GM18511 (cell line): ENCODE measurements around the gene IGBP1.
"Not testable (repeated sequence)": the region's sequence is repeated elsewhere in the genome, so short reads cannot be mapped to it uniquely, and the experiment has no call there.

ENCODE experiments used
- ATAC-seq: cut with Tn5 transposase; IDR thresholded peaks from one replicate; pipeline ENCODE4 v1.9.1; 2021; ENCODE audit warnings: mild to moderate bottlenecking, moderate library complexity; ENCODE audit not compliant: unreplicated experiment

The IGBP1 gene

DNA sequence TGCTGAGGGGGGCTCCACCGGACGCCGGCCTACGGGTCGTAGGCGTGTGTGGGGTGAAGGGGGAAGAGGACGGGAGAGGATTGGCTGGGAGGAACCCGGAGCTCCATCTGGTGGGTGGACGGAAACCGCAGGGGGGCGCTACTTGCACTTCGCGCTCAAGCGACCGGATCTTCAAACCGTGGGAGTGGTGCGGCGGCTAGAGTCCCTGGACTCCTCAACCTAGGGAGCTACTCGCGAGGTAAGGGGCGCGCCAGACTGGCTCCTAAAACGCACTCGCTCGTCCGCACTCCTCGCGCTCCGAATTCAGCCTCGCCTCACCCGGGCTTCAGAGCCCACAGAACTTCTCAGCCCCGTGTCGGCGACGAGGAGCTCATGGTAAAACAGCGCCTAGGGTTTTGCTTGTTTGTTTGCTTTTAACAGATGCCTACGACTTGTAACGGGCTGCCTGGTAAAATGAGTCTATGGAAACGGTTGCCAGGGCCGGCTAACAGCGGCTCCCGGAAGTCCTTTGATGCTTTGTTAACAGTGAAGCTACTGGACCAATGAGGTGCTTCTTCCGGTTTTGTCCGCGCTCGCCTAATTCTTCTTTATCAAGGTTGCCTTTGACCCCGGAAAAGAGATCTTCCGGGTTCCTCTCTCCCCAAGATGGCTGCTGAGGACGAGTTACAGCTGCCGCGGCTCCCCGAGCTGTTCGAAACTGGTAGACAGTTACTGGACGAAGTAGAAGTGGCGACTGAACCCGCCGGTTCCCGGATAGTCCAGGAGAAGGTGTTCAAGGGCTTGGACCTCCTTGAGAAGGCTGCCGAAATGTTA lies at the start of gene IGBP1:
Gene IGBP1 (plus strand): TSS at position 145 of the 813 bp plus-strand sequence. CDS start 501 bp downstream, at position 646.
- ATAC-seq, result peak; percentile 88

DNA sequence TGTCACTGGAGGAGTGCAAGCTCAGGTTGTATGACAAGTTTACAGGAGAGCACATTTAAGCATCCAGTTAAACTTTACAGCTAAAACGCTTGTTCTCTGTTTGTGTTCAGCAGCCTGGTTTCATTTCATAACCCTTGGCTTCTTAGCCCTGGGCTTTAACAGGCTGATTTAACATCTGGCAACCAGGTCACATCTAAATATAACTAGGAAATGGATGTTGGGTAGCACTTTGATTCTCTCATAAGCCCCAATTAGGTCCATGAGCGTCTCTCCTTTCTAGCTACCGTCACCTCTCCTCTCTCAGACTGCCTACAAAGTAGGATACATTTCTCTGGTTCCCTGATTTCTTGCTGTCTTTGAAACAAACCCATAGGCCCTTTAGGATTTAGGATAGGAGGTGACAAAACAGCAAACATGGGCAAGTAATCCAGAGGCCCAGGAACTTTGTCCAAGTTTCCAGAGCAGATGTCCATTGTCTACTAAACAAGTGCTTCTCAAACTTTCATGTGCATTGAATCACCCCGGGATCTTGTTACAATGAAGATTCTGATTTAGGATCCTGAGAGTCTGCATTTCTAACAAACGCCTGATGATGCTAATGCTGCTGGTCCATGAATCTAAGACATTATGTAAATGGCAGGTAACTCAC lies 48.5 kb upstream of the IGBP1 start:
- no peak for ATAC-seq

GRCh38 chrX:70087857-70088630 lies 45.2 kb upstream of the IGBP1 start:
- ATAC-seq, result no peak

DNA sequence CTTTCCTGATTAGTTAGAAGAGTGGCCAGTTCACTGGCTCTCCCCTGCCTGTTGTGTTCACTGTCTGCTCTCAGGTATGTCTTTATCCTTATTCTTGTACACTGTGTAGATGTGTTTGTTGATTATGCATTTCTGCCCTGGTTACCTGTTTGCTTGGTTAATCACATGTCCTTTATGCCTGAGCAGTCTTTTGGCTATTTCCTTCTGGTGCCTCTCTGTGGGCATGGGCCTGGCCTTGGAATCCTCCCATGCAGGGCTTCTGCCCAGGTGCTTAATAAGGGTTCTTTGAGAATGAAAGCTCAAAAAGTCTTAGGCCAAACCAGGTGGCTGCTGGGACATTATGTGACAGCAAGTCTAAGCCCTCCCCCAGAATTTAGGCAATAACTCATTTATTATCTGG lies 44.5 kb upstream of the IGBP1 start:
- ATAC-seq, result no peak

DNA sequence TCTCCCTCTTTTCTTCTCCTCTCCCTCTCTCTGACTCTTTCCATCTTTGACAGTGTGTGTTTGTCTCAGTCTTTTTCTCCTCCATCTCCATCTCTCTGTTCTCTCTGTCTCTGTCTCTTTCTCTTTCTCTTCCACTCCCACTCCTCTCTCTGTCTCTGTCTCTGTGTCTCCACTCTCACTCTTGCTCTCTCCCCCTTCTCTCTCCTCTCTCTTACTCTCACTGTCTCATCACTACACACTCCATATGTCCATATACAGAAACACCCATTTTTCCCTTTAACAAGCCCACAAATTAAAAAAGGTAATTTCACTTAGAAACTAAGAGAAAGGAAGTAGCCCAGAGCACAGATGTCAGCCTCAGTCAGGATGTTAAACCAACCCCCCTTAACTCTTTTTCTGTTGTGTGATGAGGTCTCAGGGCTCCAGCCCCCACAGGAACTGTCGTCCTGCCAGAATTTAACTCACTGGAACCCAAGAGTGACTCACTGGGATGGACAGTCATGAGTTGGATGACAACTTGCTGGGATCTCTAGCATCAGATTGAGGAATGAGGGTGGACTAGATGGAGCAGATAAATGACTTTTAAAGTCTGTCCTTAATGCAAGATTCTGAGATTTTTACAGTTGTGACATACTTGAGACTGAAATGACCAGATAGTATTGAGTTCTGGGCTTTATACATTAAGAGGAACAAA lies 43.5 kb upstream of the IGBP1 start:
- ATAC-seq, result no peak

DNA sequence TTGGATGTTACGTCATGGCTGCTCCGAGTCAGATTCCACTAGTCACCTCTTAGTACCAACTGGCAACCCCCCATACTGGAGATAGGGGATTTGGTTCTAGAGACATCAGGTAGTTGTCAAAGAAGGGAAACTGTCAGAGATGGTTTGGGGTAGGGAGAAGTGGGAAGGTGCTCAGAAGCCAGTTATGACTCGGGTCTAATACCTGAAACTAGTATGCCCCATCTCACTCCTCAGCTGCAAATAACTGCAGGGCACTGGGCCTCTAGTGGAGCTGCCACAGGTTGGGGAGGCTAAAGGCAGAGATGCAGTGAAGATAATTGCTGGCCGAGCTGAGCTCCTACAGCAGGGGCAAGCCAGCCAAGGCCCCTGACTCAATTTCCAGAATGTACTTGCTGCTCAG lies 41.0 kb upstream of the IGBP1 start:
- peak; percentile 78 for ATAC-seq

DNA sequence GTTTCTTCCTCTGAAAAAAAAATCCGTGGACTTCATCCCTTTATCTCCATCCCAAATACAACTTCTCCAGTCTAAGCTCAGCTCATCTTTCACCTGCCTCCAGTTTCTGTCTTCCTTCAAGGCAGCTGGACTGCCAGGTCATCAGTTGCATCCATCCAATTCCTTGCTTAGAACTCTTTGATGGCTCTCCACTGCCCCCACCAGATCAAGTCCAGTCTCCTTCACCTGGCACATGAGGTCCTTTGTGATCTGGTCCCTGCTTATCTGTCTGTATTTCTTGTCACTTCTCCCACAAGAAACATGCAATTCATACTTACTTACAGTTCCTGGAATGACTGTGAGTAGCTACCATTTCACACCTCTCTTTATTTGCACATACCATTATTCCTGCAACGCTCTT lies 37.2 kb upstream of the IGBP1 start:
- ATAC-seq, result no peak

GRCh38 chrX:70105229-70105628 lies 28.0 kb upstream of the IGBP1 start:
- no peak for ATAC-seq

DNA sequence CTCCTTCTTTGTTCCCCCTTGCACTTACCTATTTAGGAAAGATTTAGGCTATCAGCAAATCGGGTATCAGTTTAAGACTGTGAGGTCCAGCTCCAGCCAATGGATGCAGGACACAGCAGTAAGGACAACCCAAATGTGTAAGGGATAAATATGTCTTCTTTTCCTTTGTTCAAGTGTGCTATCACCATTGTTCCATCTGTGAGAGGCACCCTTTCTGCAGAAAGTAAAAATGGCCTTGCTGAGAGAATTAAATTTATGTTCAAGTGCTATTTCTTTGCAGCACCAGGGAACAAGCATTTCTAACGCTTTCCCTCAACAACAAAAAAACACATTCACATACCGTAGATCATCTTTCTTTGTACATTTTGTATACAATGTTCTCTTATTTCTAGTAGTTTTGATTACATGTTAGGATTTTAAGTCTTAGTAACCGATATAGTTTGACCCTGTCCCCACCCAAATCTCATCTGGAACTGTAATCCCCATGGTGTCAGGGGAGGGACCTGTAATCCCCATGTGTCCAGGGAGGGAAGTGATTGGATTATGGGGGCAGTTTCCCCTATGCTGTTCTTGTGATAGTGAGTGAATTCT lies 21.7 kb upstream of the IGBP1 start:
- ATAC-seq, result not testable (repeated sequence)

- no peak for ATAC-seq
These were observed 15.5 kb upstream of the IGBP1 start for GRCh38 chrX:70117738-70118137.

DNA sequence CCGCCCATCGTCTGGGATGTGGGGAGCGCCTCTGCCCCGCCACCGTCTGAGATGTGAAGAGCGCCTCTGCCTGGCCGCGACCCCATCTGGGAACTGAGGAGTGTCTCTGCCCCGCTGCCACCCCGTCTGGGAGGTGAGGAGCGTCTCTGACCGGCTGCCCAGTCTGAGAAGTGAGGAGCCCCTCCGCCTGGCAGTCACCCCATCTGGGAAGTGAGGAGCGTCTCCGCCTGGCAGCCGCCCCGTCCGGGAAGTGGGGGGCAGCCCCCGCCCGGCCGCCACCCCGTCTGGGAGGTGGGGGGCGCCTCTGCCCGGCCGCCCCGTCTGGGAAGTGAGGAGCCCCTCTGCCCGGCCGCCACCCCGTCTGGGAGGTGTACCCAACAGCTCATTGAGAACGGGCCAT lies 10.2 kb upstream of the IGBP1 start:
- ATAC-seq, result not testable (repeated sequence)

- no peak for ATAC-seq
These were observed 8.6 kb upstream of the IGBP1 start for GRCh38 chrX:70124678-70125077.

DNA sequence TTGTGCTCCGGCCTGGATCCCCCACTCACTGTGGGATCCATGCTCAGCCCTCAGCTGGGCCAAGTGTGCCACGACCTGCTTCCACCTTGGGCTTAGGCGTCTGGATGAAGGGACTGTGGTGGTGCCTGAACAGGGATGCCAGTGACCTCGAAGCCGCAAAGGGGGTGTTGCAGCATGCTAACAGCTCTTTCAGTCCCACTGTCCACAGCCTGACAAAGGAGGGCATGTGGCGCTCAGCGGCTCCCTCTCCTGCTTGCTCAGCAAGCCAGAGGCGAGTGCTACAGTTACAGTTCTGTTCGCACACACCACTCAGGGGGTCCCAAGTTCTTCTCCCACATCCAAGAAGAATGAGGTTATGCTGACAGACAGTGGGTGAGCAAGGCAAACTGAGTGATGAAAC lies 5.2 kb upstream of the IGBP1 start:
- no peak for ATAC-seq

DNA sequence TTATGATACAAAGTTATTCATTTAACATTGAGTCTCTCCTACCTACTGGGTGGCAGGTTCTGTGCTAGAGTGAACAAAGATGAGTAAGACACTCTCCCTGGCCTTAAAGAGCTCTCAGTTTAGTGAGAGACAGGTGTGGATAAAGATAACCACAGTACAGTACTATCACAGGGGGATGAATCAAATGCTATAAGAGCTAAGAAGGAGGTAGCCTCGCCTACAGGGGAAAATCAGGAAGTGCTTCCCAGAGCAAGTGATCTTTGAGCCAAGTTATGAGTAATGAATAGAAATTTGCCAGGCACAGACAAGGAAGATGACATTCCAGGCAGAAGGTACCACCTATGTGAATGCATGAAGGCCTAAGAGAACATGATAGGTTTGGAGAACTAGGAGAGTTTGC lies 3.4 kb upstream of the IGBP1 start:
- ATAC-seq, result no peak

DNA sequence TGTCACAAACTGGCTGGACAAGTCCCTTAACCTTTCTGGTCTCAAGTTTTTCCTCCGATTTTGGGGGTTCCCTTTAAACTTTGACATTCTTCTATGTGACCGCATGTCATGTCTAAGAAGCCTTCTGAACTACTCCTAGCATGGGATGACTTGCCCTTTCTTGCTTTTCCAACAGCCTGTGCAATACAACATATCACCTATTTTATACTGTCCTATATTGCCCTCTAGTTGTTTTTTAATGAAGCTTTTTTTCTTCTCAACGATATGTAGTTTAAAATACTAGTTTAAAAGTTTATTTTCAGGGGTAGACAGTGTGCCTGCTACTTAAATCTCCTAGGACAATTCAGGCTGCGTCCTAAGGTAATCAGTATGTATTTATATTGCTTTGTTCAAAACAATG lies 1.0 kb upstream of the IGBP1 start:
- no peak for ATAC-seq

GRCh38 chrX:70132877-70133302 lies 357 bp upstream of the IGBP1 start:
- no peak for ATAC-seq

GRCh38 chrX:70134116-70134477 lies 850 bp downstream of the IGBP1 start:
- ATAC-seq, result peak; percentile 21

DNA sequence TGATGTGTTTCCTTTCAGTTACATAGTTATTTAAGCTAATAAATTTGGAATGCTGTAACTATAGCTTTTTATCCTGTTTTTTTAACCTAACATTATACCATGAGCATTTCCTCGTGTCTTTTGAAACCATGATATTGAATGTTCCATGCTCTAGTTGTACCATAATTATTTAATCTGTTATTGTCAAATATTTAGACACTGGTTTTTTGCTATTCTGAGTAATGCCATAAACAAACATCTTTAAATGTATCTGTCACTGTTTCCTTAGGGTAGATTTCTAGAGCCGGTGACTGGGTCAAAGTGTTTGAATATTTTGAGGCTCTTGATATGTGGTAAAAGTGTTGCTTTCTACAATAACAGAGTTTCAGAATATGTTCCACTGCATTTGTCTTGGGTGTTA lies 5.4 kb downstream of the IGBP1 start:
- no peak for ATAC-seq

GRCh38 chrX:70139736-70140135 lies 6.5 kb downstream of the IGBP1 start:
- ATAC-seq, result no peak

DNA sequence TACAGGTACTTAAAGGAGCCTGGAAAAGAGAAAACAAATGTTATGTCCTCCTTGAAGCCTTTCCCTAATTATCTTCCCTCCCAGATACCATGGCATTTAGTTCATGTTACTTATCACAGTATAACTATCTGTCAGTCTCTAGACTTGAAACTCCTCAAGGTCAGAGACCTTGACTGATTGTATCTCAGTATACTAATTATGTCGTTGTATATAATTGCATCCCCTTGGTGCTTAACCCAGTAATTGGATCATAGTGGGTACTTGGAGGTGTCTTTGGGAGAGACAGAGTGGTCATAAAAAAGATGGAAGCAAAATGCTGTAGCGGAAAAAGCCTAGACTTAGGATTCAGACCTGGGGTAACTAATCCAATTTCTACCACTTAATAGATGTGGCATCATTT lies 8.1 kb downstream of the IGBP1 start:
- no peak for ATAC-seq
